Activated B cell treated with CpG ODN at 0.5 μM for 24 hours (primary cell): Measurements from ENCODE around the gene DSCAM. TPM values are rescaled to one million over a fixed set of nuclear protein-coding genes. Genes with fewer than 3 reads are reported as not detected.

ENCODE experiments used
- ATAC-seq: fragments of 200-7000 bp; cut with Tn5 transposase; one replicate; pipeline ENCODE4 v1.10.0; 2021; ENCODE audit warnings: low read depth, mild to moderate bottlenecking, moderate library complexity
- CTCF ChIA-PET: fragments of 350-600 bp; sonication (Branson Sonifier 250); formaldehyde crosslinking; loops from one replicate; lab custom pipeline; 2021; ENCODE audit warnings: antibody characterized with exemption; lab: Charles Lee
- POLR2A ChIA-PET: fragments of 350-600 bp; sonication (Branson Sonifier 250); formaldehyde crosslinking; loops from one replicate; lab custom pipeline; 2021; ENCODE audit warnings: antibody characterized with exemption; lab: Charles Lee
- DNase-seq: peaks from one replicate; pipeline ENCODE4 v3.0.0; 2022
- H3K27ac Mint-ChIP-seq: one replicate; pipeline ENCODE4 v1.8.0; 2020; ENCODE audit warnings: mixed read lengths
- H3K27me3 Mint-ChIP-seq: one replicate; pipeline ENCODE4 v1.8.0; 2021; ENCODE audit warnings: mixed read lengths
- H3K36me3 Mint-ChIP-seq: one replicate; pipeline ENCODE4 v1.8.0; 2021; ENCODE audit warnings: low read depth, mixed read lengths
- H3K4me1 Mint-ChIP-seq: one replicate; pipeline ENCODE4 v1.8.0; 2021; ENCODE audit warnings: mixed read lengths
- H3K4me3 Mint-ChIP-seq: one replicate; pipeline ENCODE4 v1.8.0; 2020; ENCODE audit warnings: mild to moderate bottlenecking, mixed read lengths
- H3K9me3 Mint-ChIP-seq: one replicate; pipeline ENCODE4 v1.8.0; 2020; ENCODE audit warnings: mixed read lengths
- CTCF ChIP-seq: fragments of 200-600 bp; IDR thresholded peaks from one replicate; pipeline ENCODE4 v1.8.0; 2022; ENCODE audit warnings: antibody characterized with exemption, mild to moderate bottlenecking
- intact Hi-C: fragments of 100-400 bp; cut with micrococcal nuclease; formaldehyde crosslinking; loops from one replicate; pipeline ENCODE4 v1.15.1; 2024
- total RNA-seq: library from RNA; stranded (reverse); gene quantifications from 2 replicates; pipeline ENCODE4 v1.2.3, GENCODE V29; 2022

Gene DSCAM
- total RNA-seq, 1 donor from 2014 or later: not detected

DNA sequence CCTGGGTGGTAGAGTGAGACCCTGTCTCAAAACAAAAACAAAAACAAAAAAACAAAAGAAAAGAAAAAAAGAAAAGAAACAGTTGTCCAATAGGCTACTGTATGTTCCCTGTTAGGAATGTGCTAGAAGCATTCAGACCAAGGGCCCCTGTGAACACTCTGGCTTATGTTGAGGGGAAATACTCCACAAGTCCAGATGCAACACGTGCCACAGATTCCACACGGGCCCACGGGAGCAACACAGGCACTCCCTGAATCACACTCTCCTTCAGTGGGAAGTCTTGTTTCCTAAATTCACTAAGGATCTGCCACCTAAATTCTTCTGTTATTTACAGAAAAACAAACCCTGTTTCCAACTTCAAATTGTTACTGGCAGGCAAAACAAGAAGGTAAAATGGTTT, 688.6 kb downstream of the DSCAM start:
- H3K9me3 Mint-ChIP-seq: no peaks in the 10 kb centered on the region
- no peak for TF ChIP-seq CTCF
- H3K27ac Mint-ChIP-seq: no peak overlapping the region
- ChIA-PET POLR2A (no interaction called here), CTCF (no interaction called here)
- no peaks in the 10 kb centered on the region for H3K27me3 Mint-ChIP-seq
- DNase-seq (no peak), ATAC-seq (no peak)
- H3K36me3 Mint-ChIP-seq: no peaks in the 10 kb centered on the region
- intact Hi-C loops: no loop called here
- no peaks in the 10 kb centered on the region for H3K4me1 Mint-ChIP-seq
- H3K4me3 Mint-ChIP-seq: no peak overlapping the region

- POLR2A ChIA-PET: no interaction called here
- H3K9me3 Mint-ChIP-seq: no peaks in the 10 kb centered on the region
- no peak for ATAC-seq
- TF ChIP-seq CTCF: no peak
- intact Hi-C loops: no loop called here
- H3K36me3 Mint-ChIP-seq: no peaks in the 10 kb centered on the region
- no peak for DNase-seq
- no peak overlapping the region for H3K4me3 Mint-ChIP-seq
- H3K27ac Mint-ChIP-seq: no peak overlapping the region
- CTCF ChIA-PET: no interaction called here
- no peaks in the 10 kb centered on the region for H3K4me1 Mint-ChIP-seq
- no peaks in the 10 kb centered on the region for H3K27me3 Mint-ChIP-seq
Measured at GRCh38 chr21:40155563-40155962, 691.4 kb downstream of the DSCAM start.

GRCh38 chr21:40153351-40153750, 693.6 kb downstream of the DSCAM start:
- no peak for TF ChIP-seq CTCF
- Mint-ChIP-seq H3K27me3 (no peaks in the 10 kb centered on the region), H3K27ac (no peak overlapping the region), H3K36me3 (no peaks in the 10 kb centered on the region), H3K9me3 (no peaks in the 10 kb centered on the region), H3K4me1 (no peaks in the 10 kb centered on the region), H3K4me3 (no peak overlapping the region)
- intact Hi-C loops: no loop called here
- ChIA-PET POLR2A (no interaction called here), CTCF (no interaction called here)
- ATAC-seq (no peak), DNase-seq (no peak)

DNA sequence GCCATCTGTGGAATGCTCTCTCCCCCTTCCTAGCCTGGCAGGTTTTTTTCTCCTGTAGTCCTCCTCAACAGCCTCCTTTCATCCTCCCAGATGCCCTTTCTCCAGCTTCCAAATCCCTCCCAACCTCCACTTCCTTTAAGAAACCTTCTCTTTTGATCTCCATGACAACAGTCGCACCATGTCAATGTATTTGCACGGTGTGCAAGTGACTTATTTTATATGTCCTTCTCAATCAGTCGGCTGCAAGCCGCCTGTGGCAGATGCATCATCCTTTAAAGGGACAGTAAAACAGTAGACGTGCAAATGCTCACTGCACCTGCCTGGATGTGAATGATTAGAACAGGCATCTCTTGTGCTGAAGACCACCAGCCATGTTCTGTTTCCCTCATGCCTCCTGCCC, 694.5 kb downstream of the DSCAM start:
- H3K4me3 Mint-ChIP-seq: no peak overlapping the region
- H3K9me3 Mint-ChIP-seq: no peaks in the 10 kb centered on the region
- ChIA-PET POLR2A (no interaction called here), CTCF (no interaction called here)
- H3K4me1 Mint-ChIP-seq: no peaks in the 10 kb centered on the region
- no peak overlapping the region for H3K27ac Mint-ChIP-seq
- H3K27me3 Mint-ChIP-seq: no peaks in the 10 kb centered on the region
- intact Hi-C loops: no loop called here
- ATAC-seq (no peak), DNase-seq (no peak)
- H3K36me3 Mint-ChIP-seq: no peaks in the 10 kb centered on the region
- TF ChIP-seq CTCF: no peak

- ATAC-seq: no peak
- Mint-ChIP-seq H3K36me3 (no peaks in the 10 kb centered on the region), H3K4me3 (no peak overlapping the region), H3K4me1 (no peaks in the 10 kb centered on the region), H3K27ac (no peak overlapping the region), H3K27me3 (no peaks in the 10 kb centered on the region), H3K9me3 (no peaks in the 10 kb centered on the region)
- ChIA-PET CTCF (no interaction called here), POLR2A (no interaction called here)
- no peak for TF ChIP-seq CTCF
- intact Hi-C loops: no loop called here
- DNase-seq: no peak
Measured at GRCh38 chr21:40151611-40152010, 695.3 kb downstream of the DSCAM start.
